Stromal cell of bone marrow (primary cell): Measurements from ENCODE around the gene GDA.

ENCODE experiments used
- DNase-seq: peaks from one replicate; pipeline ENCODE4 v3.0.0-alpha.2; 2012; ENCODE audit warnings: low read depth

The GDA gene

GRCh38 chr9:72149231-72149975 lies at the start of gene GDA:
Gene GDA (plus strand): TSS chr9:72149440. CDS start chr9:72149560, 120 bp downstream.
- DNase-seq: no peak

- DNase-seq: no peak
Measured at GRCh38 chr9:72102520-72102919, 46.7 kb upstream of the GDA start.

- DNase-seq: no peak
Measured at GRCh38 chr9:72113056-72113455, 36.2 kb upstream of the GDA start.

- no peak for DNase-seq
Measured at GRCh38 chr9:72119853-72120252, 29.4 kb upstream of the GDA start.

GRCh38 chr9:72124947-72125346 lies 24.3 kb upstream of the GDA start:
- no peak for DNase-seq

- no peak for DNase-seq
Measured at GRCh38 chr9:72127753-72128152, 21.5 kb upstream of the GDA start.

- no peak for DNase-seq
Measured at GRCh38 chr9:72128526-72128925, 20.7 kb upstream of the GDA start.

GRCh38 chr9:72129271-72130156 lies 19.7 kb upstream of the GDA start:
- DNase-seq: no peak

GRCh38 chr9:72130321-72130720 lies 18.9 kb upstream of the GDA start:
- no peak for DNase-seq

- DNase-seq: no peak
Measured at GRCh38 chr9:72131206-72131605, 18.0 kb upstream of the GDA start.

GRCh38 chr9:72132052-72132451 lies 17.2 kb upstream of the GDA start:
- DNase-seq: no peak

GRCh38 chr9:72133365-72134035 lies 15.7 kb upstream of the GDA start:
- DNase-seq: no peak

- no peak for DNase-seq
Measured at GRCh38 chr9:72134801-72135200, 14.4 kb upstream of the GDA start.

GRCh38 chr9:72137697-72138365 lies 11.4 kb upstream of the GDA start:
- no peak for DNase-seq

- DNase-seq: no peak
Measured at GRCh38 chr9:72139226-72139625, 10.0 kb upstream of the GDA start.

GRCh38 chr9:72140586-72140985 lies 8.7 kb upstream of the GDA start:
- no peak for DNase-seq

GRCh38 chr9:72141484-72141883 lies 7.8 kb upstream of the GDA start:
- no peak for DNase-seq

GRCh38 chr9:72144756-72145492 lies 4.3 kb upstream of the GDA start:
- no peak for DNase-seq

- no peak for DNase-seq
Measured at GRCh38 chr9:72145733-72146505, 3.3 kb upstream of the GDA start.

GRCh38 chr9:72147676-72148075 lies 1.6 kb upstream of the GDA start:
- no peak for DNase-seq

GRCh38 chr9:72150127-72150526 lies 887 bp downstream of the GDA start:
- DNase-seq: no peak
